BE2C (cell line): ENCODE measurements around the gene GLIPR1L1.

Experiments
- DNase-seq: peaks from one replicate; pipeline ENCODE4 v3.0.0-alpha.2; 2020
- H3K27me3 ChIP-seq: fragments of 250-450 bp; sonication (Bioruptor Pico); 2 replicates; pipeline ENCODE4 v1.5.1; 2020; ENCODE audit warnings: mild to moderate bottlenecking
- H3K36me3 ChIP-seq: fragments of 250-450 bp; sonication (Bioruptor Pico); 2 replicates; pipeline ENCODE4 v1.5.1; 2020; ENCODE audit warnings: mild to moderate bottlenecking
- H3K4me1 ChIP-seq: fragments of 250-450 bp; sonication (Bioruptor Pico); 2 replicates; pipeline ENCODE4 v1.5.1; 2020
- H3K4me3 ChIP-seq: 2 replicates; pipeline ENCODE4 v1.5.1; 2011; ENCODE audit warnings: low read depth, low read length
- H3K9me3 ChIP-seq: fragments of 250-450 bp; sonication (Bioruptor Pico); 2 replicates; pipeline ENCODE4 v1.5.1; 2020
- TF ChIP-seq, protein P1 (sequence below): IDR thresholded peaks from 2 replicates; pipeline ENCODE4 v1.5.1; 2012; ENCODE audit warnings: mild to moderate bottlenecking, low read depth, low read length

Gene GLIPR1L1

DNA sequence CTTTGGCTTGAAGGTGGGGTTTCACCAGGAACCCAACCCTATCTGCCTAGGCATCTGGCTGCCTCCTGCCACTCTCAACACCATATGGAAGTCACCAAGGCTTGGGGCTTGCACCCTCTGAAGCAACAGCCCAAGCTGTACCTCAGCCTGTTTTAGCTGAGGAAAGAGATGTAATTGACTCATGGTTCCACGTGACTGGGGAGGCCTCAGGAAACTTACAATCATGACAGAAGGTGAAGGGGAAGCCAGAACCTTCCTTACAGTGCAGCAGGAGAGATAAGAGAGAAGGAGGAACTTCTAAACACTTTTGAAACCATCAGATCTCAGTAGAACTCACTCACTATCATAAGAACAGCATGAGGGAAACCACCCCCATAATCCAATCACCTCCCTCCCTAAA lies 26.9 kb downstream of the GLIPR1L1 start:
- Histone ChIP-seq H3K9me3 (no peaks in the 10 kb centered on the region), H3K4me3 (no peak overlapping the region), H3K27me3 (no peaks in the 10 kb centered on the region), H3K36me3 (no peaks in the 10 kb centered on the region), H3K4me1 (no peaks in the 10 kb centered on the region)
- DNase-seq: no peak
- TF ChIP-seq, protein P1, sequence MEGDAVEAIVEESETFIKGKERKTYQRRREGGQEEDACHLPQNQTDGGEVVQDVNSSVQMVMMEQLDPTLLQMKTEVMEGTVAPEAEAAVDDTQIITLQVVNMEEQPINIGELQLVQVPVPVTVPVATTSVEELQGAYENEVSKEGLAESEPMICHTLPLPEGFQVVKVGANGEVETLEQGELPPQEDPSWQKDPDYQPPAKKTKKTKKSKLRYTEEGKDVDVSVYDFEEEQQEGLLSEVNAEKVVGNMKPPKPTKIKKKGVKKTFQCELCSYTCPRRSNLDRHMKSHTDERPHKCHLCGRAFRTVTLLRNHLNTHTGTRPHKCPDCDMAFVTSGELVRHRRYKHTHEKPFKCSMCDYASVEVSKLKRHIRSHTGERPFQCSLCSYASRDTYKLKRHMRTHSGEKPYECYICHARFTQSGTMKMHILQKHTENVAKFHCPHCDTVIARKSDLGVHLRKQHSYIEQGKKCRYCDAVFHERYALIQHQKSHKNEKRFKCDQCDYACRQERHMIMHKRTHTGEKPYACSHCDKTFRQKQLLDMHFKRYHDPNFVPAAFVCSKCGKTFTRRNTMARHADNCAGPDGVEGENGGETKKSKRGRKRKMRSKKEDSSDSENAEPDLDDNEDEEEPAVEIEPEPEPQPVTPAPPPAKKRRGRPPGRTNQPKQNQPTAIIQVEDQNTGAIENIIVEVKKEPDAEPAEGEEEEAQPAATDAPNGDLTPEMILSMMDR: no peak

DNA sequence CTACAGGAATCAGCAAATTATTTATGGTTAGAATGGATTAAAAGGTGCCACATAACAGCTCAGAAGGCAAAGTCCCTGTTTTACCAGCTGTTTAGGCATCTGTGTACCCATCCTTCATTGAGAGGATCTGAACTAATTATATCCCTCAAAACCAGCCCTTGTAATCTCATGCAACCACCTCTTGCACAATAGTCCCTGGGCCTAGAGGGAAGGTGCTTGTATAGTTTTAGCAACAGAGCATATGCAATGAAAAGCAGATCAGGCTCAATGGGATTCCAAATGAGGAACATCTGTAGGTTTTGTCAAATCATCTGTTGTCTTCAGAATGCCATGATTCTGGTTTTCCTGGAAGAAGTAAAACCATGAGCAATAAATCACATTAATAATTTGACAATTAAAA lies 30.4 kb downstream of the GLIPR1L1 start:
- Histone ChIP-seq H3K4me3 (no peak overlapping the region), H3K27me3 (0 out of 2 replicates have a peak, but pooled peaks cover 4% of the 10 kb centered on the region), H3K36me3 (no peaks in the 10 kb centered on the region), H3K9me3 (no peaks in the 10 kb centered on the region), H3K4me1 (no peaks in the 10 kb centered on the region)
- no peak for DNase-seq
- TF ChIP-seq, protein P1: no peak

DNA sequence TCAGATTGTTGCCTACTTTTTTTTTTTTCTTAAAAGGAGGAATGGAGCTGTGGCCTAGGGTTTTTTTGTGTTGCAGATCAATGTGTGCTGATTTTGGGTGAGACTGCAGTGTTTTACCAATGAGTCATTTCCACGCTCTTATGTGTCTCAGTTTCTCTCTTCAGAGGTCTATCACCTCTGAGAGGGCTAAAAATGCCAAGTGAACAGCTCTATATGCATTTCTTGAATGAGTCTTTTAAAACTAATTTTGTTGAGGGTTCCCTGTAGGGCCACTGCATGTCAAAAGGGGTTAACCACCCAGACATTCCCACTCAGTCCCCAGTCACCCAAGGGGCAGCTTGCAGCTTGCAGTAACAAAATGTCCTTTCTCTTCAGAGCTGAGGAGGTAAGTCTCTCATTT lies 32.2 kb downstream of the GLIPR1L1 start:
- no peaks in the 10 kb centered on the region for H3K9me3 ChIP-seq
- H3K27me3 ChIP-seq: peaks cover 17% of the 10 kb centered on the region
- no peak for DNase-seq
- TF ChIP-seq, protein P1: no peak
- H3K36me3 ChIP-seq: no peaks in the 10 kb centered on the region
- H3K4me1 ChIP-seq: no peaks in the 10 kb centered on the region
- H3K4me3 ChIP-seq: no peak overlapping the region

DNA sequence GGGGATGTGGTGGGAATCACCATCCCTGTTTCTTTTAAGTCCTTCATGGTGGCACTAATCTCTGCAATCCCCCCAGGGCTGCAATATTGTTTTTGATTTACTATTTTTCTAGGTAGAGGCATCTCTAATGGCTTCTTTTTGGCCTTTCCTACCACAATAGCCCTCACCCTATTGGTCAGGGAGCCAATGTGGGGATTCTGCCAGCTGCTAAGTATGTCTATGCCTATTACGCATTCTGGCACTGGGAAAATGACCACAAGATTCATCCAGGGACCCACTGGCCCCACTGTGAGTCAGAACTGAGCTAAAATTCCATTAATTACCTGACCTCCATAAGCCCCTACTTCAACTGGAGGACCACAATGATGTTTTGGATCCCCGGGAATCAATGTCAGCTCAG lies 40.5 kb downstream of the GLIPR1L1 start:
- TF ChIP-seq, protein P1: no peak
- DNase-seq: no peak
- Histone ChIP-seq H3K36me3 (no peaks in the 10 kb centered on the region), H3K27me3 (peaks cover 13% of the 10 kb centered on the region), H3K4me1 (no peaks in the 10 kb centered on the region), H3K4me3 (no peak overlapping the region), H3K9me3 (no peaks in the 10 kb centered on the region)

DNA sequence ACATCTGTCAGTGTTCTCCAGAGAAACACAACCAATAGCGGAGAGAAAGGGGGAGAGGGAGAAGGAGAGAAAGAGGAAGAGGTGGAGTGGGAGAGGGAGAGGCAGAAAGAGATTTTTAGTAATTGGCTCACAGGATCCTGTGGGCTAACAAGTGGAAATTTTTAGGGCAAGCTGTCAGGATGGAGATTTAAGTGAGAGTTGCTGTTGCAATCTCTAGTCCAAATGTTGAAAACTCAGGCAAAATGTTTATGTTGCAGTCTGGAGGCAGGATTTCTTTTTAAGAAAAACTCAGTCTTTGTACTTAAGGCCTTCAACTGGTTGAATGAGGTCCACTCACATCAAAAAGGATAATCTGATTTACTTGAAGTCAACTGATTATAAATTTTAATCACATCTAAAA lies 43.9 kb downstream of the GLIPR1L1 start:
- Histone ChIP-seq H3K27me3 (no peaks in the 10 kb centered on the region), H3K9me3 (no peaks in the 10 kb centered on the region), H3K36me3 (no peaks in the 10 kb centered on the region), H3K4me3 (no peak overlapping the region), H3K4me1 (no peaks in the 10 kb centered on the region)
- TF ChIP-seq, protein P1: no peak
- no peak for DNase-seq

DNA sequence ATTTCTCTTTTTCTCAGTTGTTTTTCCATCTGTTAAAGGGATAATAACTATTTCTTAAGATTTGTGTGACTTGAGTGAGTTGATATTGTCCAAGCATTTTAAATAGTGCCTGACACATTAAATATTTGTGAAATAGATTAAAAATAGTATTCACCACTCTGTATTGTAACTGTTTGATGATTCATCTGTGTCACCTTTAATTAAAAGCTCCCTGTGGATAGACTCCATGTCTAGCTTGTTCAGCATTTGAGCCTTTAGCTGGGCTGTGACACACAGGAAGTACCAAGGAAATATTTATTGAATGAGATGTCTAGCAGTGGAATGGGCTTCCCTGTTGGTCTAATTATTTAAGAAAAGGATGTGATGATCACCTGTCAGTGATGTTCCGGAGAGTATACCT lies 54.6 kb downstream of the GLIPR1L1 start:
- Histone ChIP-seq H3K9me3 (no peaks in the 10 kb centered on the region), H3K4me1 (peaks cover 5% of the 10 kb centered on the region; the same call in 1 of the 2 replicates), H3K36me3 (no peaks in the 10 kb centered on the region), H3K4me3 (no peak overlapping the region), H3K27me3 (no peaks in the 10 kb centered on the region)
- TF ChIP-seq, protein P1: no peak
- no peak for DNase-seq
